ENCODE measurements around the gene TCEANC2. TPM values are rescaled to one million over a fixed set of nuclear protein-coding genes. Genes with fewer than 3 reads are reported as not detected.
"Not testable (repeated sequence)": the region's sequence is repeated elsewhere in the genome, so short reads cannot be mapped to it uniquely, and the experiment has no call there.

TCEANC2 gene
- total RNA-seq (1 to 10 TPM; 4.5 to 4.7 TPM), total RNA-seq (24.4 to 36.4 reads per million in 2 donors)

DNA sequence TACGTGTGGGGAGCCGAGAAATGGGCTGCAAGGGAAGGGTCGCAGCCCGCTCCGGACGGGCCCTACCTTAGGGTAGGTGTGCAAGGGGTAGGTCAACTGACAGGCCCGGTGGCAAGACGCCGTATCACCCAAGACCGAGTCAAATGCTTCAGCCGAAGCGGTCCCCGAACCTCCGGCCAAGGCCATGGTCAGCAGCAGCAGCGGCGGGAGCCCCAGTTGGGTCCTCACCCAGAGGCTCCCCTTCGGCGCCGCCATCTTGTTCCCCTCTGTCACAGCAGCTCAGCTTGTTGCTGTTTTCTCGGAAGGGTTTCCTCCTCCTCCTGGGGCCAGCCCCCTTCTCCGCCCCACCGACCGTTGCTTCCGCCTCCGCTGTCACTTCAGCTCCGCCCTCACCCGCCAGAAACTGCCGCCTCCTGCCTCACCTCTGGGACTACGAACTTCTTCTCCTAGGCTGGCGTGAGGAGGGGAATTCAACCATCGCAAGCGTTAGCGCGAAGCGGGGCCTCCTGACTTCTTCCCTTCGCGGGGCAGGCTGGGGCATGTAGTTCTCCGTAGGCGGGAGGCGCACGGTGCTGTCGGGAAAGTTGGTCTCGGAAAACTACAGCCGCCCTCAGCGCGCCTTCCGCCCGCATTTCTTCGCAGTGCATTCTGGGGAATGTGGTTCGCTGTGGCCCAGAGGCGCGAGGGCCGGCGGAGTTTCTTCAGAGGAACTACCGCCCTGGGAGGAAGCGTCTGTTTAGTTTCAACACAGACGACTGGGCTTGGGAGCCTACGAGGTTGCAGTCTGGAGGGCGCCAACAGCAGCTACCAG, at the start of gene TCEANC2, which contains the start of gene TMEM59:
Gene TCEANC2, plus strand, starts transcription at position 675 of the 811 bp plus-strand sequence. CDS start 815 bp downstream, outside the sequence.
Gene TMEM59, minus strand, starts transcription at position 271 of the 811 bp plus-strand sequence. Its CDS starts 16 bp downstream, at position 255.
- ATAC-seq (peak; percentile 92), DNase-seq (peak; percentile 89 to 96 (median 93))
- H3K27ac Mint-ChIP-seq = no peak within 1 kb of the TSS
- peaks cover 11% of the 10 kb centered on the region for H3K36me3 Mint-ChIP-seq (ENCODE audit: low read depth)
- H3K4me1 Mint-ChIP-seq = peaks cover 25% of the 10 kb centered on the region
- no peak within 1 kb of the TSS for H3K4me3 Mint-ChIP-seq
- H3K9me3 ChIP-seq (ENCODE audit: control insufficient read depth, low read length, poor library complexity, severe bottlenecking) = no peaks in the 10 kb centered on the region
- H3K27me3 Mint-ChIP-seq = no peaks in the 10 kb centered on the region

DNA sequence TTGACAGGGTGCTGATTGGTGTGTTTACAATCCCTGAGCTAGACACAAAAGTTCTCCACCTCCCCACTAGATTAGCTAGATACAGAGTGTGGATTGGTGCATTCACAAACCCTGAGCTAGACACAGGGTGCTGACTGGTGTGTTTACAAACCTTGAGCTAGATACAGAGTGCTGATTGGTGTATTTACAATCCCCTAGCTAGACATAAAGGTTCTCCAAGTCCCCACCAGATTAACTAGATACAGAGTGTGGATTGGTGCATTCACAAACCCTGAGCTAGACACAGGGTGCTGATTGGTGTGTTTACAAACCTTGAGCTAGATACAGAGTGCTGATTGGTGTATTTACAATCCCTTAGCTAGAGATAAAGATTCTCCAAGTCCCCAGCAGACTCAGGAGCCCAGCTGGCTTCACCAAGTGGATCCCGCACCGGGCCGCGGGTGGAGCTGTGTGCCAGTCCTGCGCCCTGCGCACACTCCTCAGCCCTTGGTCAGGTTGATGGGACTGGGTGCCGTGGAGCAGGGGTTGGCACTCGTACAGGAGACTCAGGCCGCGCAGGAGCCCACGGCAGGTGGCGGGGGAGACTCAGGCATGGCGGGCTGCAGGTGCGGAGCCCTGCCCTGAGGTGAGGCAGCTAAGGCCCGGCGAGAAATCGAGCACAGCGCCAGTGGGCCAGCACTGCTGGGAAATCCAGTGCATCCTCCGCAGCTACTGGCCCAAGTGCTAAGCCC, 49.5 kb upstream of the TCEANC2 start:
- H3K4me1 Mint-ChIP-seq, DNase-seq: not testable (repeated sequence)

DNA sequence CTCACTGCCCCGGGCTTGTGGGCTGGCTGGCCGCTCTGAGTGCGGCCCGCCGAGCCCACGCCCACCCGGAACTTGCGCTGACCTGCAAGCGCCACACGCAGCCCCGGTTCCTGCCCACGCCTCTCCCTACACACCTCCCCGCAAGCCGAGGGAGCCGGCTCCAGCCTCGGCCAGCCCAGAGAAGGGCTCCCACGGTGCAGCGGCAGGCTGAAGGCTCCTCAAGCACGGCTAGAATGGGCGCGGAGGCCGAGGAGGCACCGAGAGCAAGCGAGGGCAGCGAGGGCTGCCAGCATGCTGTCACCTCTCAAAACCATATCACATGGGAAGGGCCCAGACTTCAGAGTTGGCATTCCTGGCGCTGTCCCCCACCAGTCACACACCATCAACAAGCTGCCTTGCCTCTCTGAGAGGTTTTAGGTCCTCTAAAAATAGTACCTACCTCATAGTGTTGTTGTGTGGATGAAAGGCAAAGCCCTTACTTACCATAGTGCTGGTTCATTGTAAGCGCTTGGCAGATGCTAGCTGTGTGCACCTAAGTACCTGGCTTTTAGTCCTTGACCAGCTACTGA, 48.8 kb upstream of the TCEANC2 start:
- Mint-ChIP-seq H3K27me3 (peaks cover 22% of the 10 kb centered on the region), H3K4me1 (no peaks in the 10 kb centered on the region)
- no peak for ATAC-seq

More for the DNA sequence above, 49.5 kb upstream of the TCEANC2 start:
- ATAC-seq; H3K9me3 ChIP-seq (ENCODE audit: control insufficient read depth, low read length, poor library complexity, severe bottlenecking); H3K27ac Mint-ChIP-seq; H3K4me3 Mint-ChIP-seq; H3K36me3 Mint-ChIP-seq (ENCODE audit: low read depth): not testable (repeated sequence)
- peaks cover 18% of the 10 kb centered on the region for H3K27me3 Mint-ChIP-seq

DNA sequence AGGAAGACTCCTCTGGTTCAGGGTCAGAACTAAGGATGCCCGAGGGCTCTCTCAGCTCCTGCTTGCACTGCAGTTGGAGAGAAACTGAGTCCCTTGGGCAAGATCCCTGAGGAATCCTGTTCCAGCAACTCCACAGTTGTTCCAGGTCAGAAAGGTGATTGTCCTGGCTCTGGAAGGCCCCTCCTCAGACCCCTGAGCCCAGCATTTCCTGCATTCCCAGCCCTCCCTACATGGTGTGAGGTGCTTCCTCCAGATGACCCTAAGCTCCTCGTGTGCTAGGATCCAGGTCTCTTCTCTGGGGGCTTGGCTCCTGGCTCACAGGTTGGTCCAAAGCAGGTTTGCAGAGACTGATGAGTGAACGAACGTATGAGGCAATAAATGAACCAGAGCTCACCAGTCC, 46.9 kb upstream of the TCEANC2 start:
- H3K27ac Mint-ChIP-seq = no peak overlapping the region
- H3K27me3 Mint-ChIP-seq = peaks cover 38% of the 10 kb centered on the region
- no peak for ATAC-seq
- no peaks in the 10 kb centered on the region for H3K9me3 ChIP-seq (ENCODE audit: control insufficient read depth, low read length, poor library complexity, severe bottlenecking)
- H3K4me3 Mint-ChIP-seq = no peak overlapping the region
- no peaks in the 10 kb centered on the region for H3K36me3 Mint-ChIP-seq (ENCODE audit: low read depth)
- DNase-seq = no peak
- H3K4me1 Mint-ChIP-seq = no peaks in the 10 kb centered on the region

More for the DNA sequence above, 48.8 kb upstream of the TCEANC2 start:
- H3K36me3 Mint-ChIP-seq (ENCODE audit: low read depth) = no peaks in the 10 kb centered on the region
- H3K4me3 Mint-ChIP-seq = no peak overlapping the region
- H3K27ac Mint-ChIP-seq = no peak overlapping the region
- DNase-seq = no peak
- H3K9me3 ChIP-seq (ENCODE audit: control insufficient read depth, low read length, poor library complexity, severe bottlenecking) = no peaks in the 10 kb centered on the region

DNA sequence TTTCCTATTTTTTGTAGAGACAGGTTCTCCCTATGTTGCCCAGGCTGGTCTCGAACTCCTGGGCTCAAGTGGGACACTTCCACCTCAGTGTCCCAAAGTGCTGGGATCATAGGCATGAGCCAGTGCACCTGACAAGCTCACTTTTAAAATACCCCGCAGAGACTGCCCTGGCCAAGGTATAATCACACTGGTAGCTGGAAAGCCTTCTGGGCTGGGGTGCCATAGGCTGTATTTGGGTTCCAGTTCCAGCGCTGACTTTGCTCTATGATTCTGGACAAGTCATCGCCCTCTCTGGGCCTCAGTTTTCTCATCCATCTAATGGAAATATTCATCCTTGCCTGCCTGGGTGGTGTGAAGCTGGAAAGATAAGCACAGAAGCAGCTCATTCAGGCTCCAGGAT, 45.8 kb upstream of the TCEANC2 start:
- Mint-ChIP-seq H3K27me3 (peaks cover 47% of the 10 kb centered on the region), H3K4me1 (no peaks in the 10 kb centered on the region), H3K27ac (no peak overlapping the region), H3K4me3 (no peak overlapping the region), H3K36me3 (ENCODE audit: low read depth) (no peaks in the 10 kb centered on the region)
- ATAC-seq (no peak), DNase-seq (no peak)
- no peaks in the 10 kb centered on the region for H3K9me3 ChIP-seq (ENCODE audit: control insufficient read depth, low read length, poor library complexity, severe bottlenecking)

DNA sequence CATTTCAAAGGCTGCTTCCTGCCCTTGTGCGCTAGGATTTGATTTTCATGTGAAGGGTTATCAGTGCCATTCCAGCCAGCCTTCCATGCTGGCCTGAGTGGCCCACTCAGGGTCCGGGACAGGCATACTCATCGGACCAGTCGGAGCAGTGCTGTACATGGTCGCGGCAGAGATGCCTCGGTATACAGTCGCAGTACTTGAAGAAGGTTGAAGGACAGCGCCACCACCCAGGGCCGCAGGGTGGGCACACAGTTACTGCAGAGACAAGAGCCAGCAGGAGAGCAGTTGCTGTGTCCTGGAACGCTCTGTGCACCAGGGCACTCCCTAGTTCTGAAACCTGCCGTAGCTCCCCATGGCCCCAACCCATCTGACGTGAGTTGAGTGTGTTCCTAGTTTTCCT, 44.5 kb upstream of the TCEANC2 start:
- Mint-ChIP-seq H3K27ac (no peak overlapping the region), H3K4me1 (no peaks in the 10 kb centered on the region), H3K4me3 (no peak overlapping the region), H3K27me3 (peaks cover 55% of the 10 kb centered on the region), H3K36me3 (ENCODE audit: low read depth) (no peaks in the 10 kb centered on the region)
- H3K9me3 ChIP-seq (ENCODE audit: control insufficient read depth, low read length, poor library complexity, severe bottlenecking) = no peaks in the 10 kb centered on the region
- DNase-seq = no peak
- ATAC-seq = no peak

DNA sequence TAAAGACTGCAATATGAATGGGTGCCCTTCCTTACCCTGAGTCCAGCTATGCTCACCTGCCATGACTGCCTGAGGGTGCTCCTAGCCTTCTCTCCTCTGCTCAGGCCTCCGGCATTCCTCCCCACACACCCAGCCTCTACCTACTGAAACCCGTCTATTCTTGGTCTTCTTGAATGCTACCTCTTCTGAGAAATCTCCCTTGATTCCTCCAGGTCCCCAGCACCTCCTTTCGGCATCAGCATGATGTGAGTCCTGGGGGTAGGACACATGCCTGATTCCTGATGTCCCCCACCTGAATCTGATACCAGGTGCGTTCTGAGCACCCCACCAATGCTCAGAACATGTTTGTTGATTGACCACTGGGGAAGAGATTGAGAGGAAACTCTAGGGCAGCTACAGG, 44.0 kb upstream of the TCEANC2 start:
- H3K9me3 ChIP-seq (ENCODE audit: control insufficient read depth, low read length, poor library complexity, severe bottlenecking) = no peaks in the 10 kb centered on the region
- no peak overlapping the region for H3K27ac Mint-ChIP-seq
- H3K36me3 Mint-ChIP-seq (ENCODE audit: low read depth) = no peaks in the 10 kb centered on the region
- H3K4me1 Mint-ChIP-seq = no peaks in the 10 kb centered on the region
- DNase-seq = no peak
- H3K4me3 Mint-ChIP-seq = no peak overlapping the region
- ATAC-seq = no peak
- peaks cover 56% of the 10 kb centered on the region for H3K27me3 Mint-ChIP-seq

DNA sequence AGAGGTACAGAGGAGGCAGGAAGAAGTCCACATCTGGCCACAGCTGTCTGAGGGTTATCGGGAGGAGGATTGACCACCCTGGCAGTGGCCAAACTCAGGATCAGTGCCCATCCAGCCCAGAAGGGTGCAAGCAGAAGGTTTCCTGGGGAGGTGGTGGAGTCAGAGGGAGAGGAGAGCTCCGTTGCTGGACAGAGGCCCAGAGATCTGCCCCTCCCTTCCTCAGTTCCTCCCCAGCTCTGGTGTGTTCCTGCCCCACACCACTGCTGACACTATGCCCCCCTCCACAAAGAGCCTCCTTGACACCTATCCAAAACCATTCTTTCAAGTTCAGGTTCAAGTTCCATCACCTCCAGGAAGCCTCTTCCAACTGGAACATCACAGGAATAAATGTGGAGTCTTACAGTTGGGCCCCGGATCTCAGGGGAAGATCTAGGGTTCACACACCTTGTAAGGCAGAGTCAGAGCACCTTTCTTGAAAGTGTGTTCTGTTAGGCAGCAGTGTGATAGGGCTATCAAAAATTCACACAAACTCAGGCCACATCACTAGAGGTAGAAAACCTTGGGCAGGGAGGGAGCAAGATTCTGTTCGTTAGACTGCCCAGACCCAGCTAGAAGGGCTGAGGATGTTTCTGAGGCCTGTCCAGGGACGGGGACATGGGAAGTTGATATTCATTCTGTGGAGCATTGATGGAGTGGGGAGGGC, 42.8 kb upstream of the TCEANC2 start:
- no peaks in the 10 kb centered on the region for H3K36me3 Mint-ChIP-seq (ENCODE audit: low read depth)
- no peak for DNase-seq
- ATAC-seq = no peak
- H3K4me3 Mint-ChIP-seq = no peak overlapping the region
- no peaks in the 10 kb centered on the region for H3K4me1 Mint-ChIP-seq
- no peaks in the 10 kb centered on the region for H3K9me3 ChIP-seq (ENCODE audit: control insufficient read depth, low read length, poor library complexity, severe bottlenecking)
- H3K27ac Mint-ChIP-seq = no peak overlapping the region
- H3K27me3 Mint-ChIP-seq = peaks cover 52% of the 10 kb centered on the region

DNA sequence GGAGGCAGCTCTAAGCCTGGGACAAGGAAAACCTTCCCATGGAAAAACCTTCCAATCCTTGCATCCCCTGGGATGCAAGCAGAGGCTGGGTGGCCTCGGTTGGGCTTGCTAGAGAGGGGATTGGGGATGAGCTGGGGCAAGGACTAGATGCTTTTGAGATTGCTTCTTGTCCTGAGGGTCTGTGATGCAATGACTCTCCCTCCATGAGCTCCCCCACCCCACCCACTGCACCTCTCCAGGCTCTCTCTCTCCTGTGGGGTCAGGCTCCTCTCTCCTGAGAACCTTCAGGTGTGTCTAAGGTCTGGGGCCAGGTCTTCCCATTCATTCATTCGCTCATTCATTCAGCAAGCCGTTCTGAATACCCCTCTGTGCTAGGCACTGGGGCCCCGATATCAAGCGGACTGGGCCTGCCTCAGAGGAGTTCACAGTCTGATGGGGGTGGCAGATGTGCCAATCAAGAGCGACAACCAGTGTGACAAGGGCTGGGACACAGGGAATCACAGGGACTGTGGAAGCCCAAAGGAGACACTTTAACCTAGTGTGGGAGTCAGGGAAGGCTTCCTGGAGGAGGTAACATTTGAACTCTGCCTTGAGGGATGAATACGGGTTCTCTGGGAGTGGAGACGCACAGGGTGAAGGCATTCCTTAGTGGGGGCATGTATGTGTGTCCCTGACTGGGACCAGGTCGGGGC, 41.9 kb upstream of the TCEANC2 start:
- no peaks in the 10 kb centered on the region for H3K9me3 ChIP-seq (ENCODE audit: control insufficient read depth, low read length, poor library complexity, severe bottlenecking)
- Mint-ChIP-seq H3K27ac (no peak overlapping the region), H3K27me3 (peaks cover 46% of the 10 kb centered on the region), H3K4me1 (no peaks in the 10 kb centered on the region), H3K4me3 (no peak overlapping the region), H3K36me3 (ENCODE audit: low read depth) (no peaks in the 10 kb centered on the region)
- no peak for DNase-seq
- ATAC-seq = no peak

DNA sequence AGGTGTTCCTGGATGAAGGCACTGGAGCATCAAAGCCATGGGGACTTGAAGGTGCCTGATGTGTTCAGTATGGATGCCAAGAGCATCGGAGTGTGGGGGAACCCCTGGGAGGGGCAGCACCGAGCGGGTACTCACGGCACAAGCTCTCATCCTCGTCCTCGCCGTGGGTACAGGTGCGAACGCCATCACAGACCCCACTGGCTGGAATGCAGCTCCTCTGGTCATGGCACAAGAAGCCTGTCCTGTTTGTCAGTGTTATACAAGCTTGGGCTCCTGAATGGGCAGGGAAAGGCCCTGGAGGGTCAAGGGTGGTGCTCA, 41.4 kb upstream of the TCEANC2 start:
- H3K27ac Mint-ChIP-seq = no peak overlapping the region
- no peaks in the 10 kb centered on the region for H3K36me3 Mint-ChIP-seq (ENCODE audit: low read depth)
- H3K4me3 Mint-ChIP-seq = no peak overlapping the region
- H3K4me1 Mint-ChIP-seq = no peaks in the 10 kb centered on the region
- ATAC-seq = no peak
- DNase-seq = no peak
- H3K27me3 Mint-ChIP-seq = peaks cover 45% of the 10 kb centered on the region
- H3K9me3 ChIP-seq (ENCODE audit: control insufficient read depth, low read length, poor library complexity, severe bottlenecking) = no peaks in the 10 kb centered on the region

DNA sequence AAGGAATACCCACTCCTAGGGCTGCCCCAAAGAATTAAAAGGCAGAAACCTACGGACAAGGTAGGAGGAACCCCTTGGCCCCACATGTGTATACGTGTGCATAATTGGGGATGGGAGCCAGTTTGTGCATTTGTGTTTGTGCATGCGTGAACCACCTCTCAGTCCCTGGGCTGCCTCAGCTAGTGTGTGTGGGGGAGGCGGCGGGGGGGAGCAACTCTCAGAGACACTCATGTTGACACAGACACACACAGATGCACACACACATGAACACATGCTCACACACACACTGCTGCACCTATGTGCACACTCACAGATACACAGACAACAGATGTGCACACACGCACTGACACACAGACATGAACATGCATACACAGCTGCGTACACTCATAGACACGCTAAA, 40.5 kb upstream of the TCEANC2 start:
- DNase-seq (no peak), ATAC-seq (no peak)
- no peaks in the 10 kb centered on the region for H3K36me3 Mint-ChIP-seq (ENCODE audit: low read depth)
- peaks cover 45% of the 10 kb centered on the region for H3K27me3 Mint-ChIP-seq
- no peaks in the 10 kb centered on the region for H3K4me1 Mint-ChIP-seq
- no peaks in the 10 kb centered on the region for H3K9me3 ChIP-seq (ENCODE audit: control insufficient read depth, low read length, poor library complexity, severe bottlenecking)
- H3K4me3 Mint-ChIP-seq = no peak overlapping the region
- H3K27ac Mint-ChIP-seq = no peak overlapping the region

DNA sequence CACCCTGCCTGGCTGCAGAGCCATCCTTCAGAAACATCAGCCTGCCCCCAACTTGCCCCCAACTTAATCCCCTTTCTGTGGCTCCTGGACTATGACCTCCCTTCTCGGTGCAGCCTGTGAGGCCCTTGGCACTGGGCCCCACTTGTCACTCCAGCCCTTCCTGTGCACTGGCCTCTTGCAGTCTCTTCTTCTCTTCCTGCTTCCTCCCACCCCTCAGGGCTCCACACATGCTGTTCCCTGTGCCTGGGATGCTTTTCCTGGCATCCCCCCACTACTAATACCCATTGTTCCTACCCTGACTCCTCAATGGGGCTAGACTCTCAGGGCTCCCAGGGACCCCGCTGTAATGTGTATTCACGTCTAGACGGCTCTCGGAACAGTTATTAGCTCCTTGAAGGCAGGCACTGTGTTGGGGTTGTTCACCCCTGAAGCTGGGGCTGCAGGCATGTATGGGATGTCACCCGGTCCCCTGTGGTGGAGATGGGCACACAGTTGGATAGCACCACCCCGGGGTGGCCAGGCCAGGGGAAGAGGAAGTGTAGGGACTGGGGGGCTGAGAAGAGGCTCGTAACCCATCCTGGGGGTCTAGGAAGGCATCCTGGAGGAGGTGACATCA, 39.9 kb upstream of the TCEANC2 start:
- Mint-ChIP-seq H3K4me1 (no peaks in the 10 kb centered on the region), H3K27ac (peak overlapping the region; percentile 29), H3K36me3 (ENCODE audit: low read depth) (no peaks in the 10 kb centered on the region), H3K27me3 (peaks cover 42% of the 10 kb centered on the region), H3K4me3 (no peak overlapping the region)
- no peak for DNase-seq
- no peaks in the 10 kb centered on the region for H3K9me3 ChIP-seq (ENCODE audit: control insufficient read depth, low read length, poor library complexity, severe bottlenecking)
- ATAC-seq = no peak

Measured in T-helper 17 cell (primary cell).